ENCODE data around the gene SLC39A10. TPM values are rescaled to one million over a fixed set of nuclear protein-coding genes. Genes with fewer than 3 reads are reported as not detected.
"Not testable (repeated sequence)": the region's sequence is repeated elsewhere in the genome, so short reads cannot be mapped to it uniquely, and the experiment has no call there.

SLC39A10 gene
- total RNA-seq, 3 donors from 2014 or later, result 16.3 to 31.5 (median 25.8) TPM

DNA sequence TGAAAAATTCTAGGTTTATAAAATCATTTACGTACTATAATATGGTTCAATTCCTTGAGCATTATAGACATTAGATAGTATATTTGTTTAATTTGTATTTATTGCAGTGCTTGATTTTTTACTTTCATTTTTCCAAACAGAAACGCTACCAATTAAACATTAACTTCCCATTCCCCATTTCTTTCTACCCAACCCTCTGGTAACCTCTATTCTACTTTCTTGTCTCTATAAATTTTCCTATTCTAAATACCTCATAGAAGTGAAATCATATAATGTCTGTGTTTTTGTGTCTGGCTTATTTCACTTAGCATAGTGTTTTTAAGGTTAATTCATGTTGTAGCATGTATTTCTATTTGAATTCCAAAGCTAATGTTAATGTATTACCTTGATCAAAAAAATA, 11.6 kb upstream of the SLC39A10 start:
- Histone ChIP-seq H3K36me3 (no peaks in the 10 kb centered on the region), H3K27me3 (no peaks in the 10 kb centered on the region), H3K27ac (no peak overlapping the region), H3K9me3 (no peaks in the 10 kb centered on the region), H3K4me3 (no peak overlapping the region), H3K4me1 (peaks cover 0 to 5% of the 10 kb centered on the region in 2 donors)
- DNase-seq (ENCODE audit: low spot score in 2 of 2), result no peak
- intact Hi-C loops (cut with DNase I; ENCODE audit: low total_unique reads), result no loop called here
- TF ChIP-seq POLR2A (IDR thresholded peaks at IDR 0.05), result no peak
- no peak for TF ChIP-seq POLR2AphosphoS5 (IDR thresholded peaks at IDR 0.05)

DNA sequence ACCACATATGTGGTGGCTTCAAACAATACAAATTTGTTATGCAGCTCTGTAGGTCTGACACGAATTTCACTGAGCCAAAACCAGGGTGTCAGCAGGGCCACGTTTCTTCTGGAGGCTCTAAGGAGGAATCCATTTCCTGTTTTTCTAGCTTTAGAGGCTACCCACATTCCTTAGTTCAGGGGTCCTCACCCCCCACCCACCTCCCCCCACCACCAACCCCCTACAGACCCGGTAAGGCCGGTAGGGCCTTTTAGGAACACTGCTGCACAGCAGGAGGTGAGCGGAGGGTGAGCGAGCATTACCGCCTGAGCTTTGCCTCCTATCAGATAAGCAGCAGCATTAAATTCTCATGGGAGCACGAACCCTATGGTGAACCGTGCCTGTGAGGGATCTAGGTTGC, 10.6 kb upstream of the SLC39A10 start:
- intact Hi-C loops (cut with DNase I; ENCODE audit: low total_unique reads), result no loop called here
- no peak overlapping the region for H3K27ac ChIP-seq
- no peak for DNase-seq (ENCODE audit: low spot score in 2 of 2)
- H3K9me3 ChIP-seq, result no peaks in the 10 kb centered on the region
- TF ChIP-seq, protein P1, sequence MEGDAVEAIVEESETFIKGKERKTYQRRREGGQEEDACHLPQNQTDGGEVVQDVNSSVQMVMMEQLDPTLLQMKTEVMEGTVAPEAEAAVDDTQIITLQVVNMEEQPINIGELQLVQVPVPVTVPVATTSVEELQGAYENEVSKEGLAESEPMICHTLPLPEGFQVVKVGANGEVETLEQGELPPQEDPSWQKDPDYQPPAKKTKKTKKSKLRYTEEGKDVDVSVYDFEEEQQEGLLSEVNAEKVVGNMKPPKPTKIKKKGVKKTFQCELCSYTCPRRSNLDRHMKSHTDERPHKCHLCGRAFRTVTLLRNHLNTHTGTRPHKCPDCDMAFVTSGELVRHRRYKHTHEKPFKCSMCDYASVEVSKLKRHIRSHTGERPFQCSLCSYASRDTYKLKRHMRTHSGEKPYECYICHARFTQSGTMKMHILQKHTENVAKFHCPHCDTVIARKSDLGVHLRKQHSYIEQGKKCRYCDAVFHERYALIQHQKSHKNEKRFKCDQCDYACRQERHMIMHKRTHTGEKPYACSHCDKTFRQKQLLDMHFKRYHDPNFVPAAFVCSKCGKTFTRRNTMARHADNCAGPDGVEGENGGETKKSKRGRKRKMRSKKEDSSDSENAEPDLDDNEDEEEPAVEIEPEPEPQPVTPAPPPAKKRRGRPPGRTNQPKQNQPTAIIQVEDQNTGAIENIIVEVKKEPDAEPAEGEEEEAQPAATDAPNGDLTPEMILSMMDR (IDR thresholded peaks at IDR 0.05), result no peak
- no peak for TF ChIP-seq POLR2A (IDR thresholded peaks at IDR 0.05)
- no peak for TF ChIP-seq POLR2AphosphoS5 (IDR thresholded peaks at IDR 0.05)
- H3K36me3 ChIP-seq, result no peaks in the 10 kb centered on the region
- H3K4me1 ChIP-seq, result peaks cover 0 to 5% of the 10 kb centered on the region in 2 donors
- H3K4me3 ChIP-seq, result no peak overlapping the region
- H3K27me3 ChIP-seq, result no peaks in the 10 kb centered on the region

DNA sequence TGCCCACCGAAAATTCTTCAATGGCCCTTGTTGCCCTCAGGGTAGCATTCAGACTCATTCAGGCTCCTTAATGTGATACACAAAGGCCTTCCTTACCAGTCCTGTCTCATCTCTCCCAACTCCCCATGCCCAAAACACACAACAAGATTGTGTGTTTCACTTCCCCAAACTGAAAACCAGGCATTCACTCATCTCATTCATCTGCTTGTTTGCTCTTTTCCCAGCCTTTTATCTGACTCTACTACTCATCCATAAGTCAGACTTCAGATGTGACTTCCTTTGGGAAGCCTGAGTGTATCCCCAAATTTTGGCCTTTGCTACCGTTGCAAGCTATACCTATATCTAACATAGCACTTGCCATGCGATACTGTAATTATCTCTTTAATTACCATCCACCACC, 9.7 kb upstream of the SLC39A10 start:
- H3K36me3 ChIP-seq, result no peaks in the 10 kb centered on the region
- intact Hi-C loops (cut with DNase I; ENCODE audit: low total_unique reads), result no loop called here
- TF ChIP-seq, protein P1 (IDR thresholded peaks at IDR 0.05), result no peak
- TF ChIP-seq POLR2AphosphoS5 (IDR thresholded peaks at IDR 0.05), result no peak
- TF ChIP-seq POLR2A (IDR thresholded peaks at IDR 0.05), result no peak
- no peak overlapping the region for H3K27ac ChIP-seq
- H3K9me3 ChIP-seq, result no peaks in the 10 kb centered on the region
- H3K4me3 ChIP-seq, result no peak overlapping the region
- peaks cover 0 to 5% of the 10 kb centered on the region in 2 donors for H3K4me1 ChIP-seq
- no peak for DNase-seq (ENCODE audit: low spot score in 2 of 2)
- H3K27me3 ChIP-seq, result no peaks in the 10 kb centered on the region

DNA sequence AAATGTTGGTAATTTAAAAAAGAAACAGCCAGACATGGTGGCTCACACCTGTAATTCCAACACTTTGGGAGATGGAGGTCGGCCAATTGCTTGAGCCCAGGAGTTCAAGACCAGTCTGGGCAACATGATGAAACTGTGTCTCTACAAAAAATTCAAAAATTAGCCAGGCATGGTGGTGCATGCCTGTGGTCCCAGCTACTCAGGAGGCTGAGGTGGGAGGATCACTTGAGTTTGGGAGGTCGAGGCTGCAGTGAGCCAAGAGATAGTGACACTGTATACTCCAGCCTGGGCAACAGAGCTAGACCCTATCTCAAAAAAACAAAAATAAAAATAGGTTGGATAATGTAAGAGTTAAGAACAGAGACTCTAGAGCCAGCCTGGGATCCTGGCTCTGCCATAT, 8.7 kb upstream of the SLC39A10 start:
- H3K27ac ChIP-seq; H3K4me1 ChIP-seq; H3K4me3 ChIP-seq; DNase-seq (ENCODE audit: low spot score in 2 of 2); H3K27me3 ChIP-seq; H3K9me3 ChIP-seq; H3K36me3 ChIP-seq; intact Hi-C loops (cut with DNase I; ENCODE audit: low total_unique reads): not testable (repeated sequence)

DNA sequence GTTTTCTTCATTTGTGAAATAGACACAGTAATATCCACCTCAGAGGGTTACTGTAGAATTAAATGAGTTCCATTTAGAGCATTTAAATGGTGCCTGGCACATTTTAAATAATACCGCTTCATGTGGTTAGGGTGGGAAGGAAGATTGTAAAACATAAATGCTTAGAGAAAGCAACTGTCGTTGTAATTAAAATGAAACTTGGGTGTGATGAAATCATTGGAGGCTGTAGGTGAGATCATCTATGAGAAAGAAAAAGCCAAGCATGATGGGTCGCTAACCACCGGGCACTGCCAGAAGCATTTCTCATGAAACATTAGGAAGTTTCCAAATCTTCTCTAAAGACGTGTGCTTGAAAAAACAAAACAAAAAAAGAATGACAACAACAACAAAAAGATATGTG, 8.2 kb upstream of the SLC39A10 start:
- H3K27me3 ChIP-seq, result no peaks in the 10 kb centered on the region
- intact Hi-C loops (cut with DNase I; ENCODE audit: low total_unique reads), result no loop called here
- H3K4me3 ChIP-seq, result no peak overlapping the region
- DNase-seq (ENCODE audit: low spot score in 2 of 2), result no peak
- H3K27ac ChIP-seq, result no peak overlapping the region
- H3K36me3 ChIP-seq, result no peaks in the 10 kb centered on the region
- TF ChIP-seq POLR2AphosphoS5 (IDR thresholded peaks at IDR 0.05) (no peak), POLR2A (IDR thresholded peaks at IDR 0.05) (no peak)
- TF ChIP-seq, protein P1 (IDR thresholded peaks at IDR 0.05), result no peak
- no peaks in the 10 kb centered on the region for H3K9me3 ChIP-seq
- peaks cover 0 to 5% of the 10 kb centered on the region in 2 donors for H3K4me1 ChIP-seq

DNA sequence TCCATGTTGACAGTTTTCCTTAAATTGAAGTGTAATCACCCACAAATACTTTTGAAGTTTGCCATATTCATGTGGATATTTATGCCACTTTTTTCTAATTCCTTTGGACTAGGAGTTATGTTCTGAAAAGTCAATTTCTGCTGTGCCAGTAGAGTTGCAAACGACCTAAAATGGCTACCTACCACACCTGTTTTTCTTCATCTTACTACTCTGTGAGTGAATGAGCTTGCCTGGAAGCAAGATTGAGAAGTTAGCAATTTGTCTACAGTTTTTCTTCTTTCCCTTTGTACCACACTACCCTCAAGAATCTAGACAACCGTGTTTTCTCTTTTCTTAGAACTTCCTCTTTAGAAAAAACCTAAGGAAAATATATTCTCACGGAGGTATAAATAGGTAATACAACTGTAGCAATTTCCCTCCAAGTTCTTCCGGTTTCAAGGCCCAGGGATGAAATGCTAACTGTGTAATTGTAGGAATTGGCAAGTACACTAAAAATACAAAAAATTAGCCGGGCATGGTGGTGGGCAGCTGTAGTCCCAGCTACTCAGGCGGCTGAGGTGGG, 7.3 kb upstream of the SLC39A10 start:
- Histone ChIP-seq H3K9me3 (no peaks in the 10 kb centered on the region), H3K27ac (no peak overlapping the region), H3K4me1 (peaks cover 0 to 5% of the 10 kb centered on the region in 2 donors), H3K4me3 (no peak overlapping the region), H3K27me3 (no peaks in the 10 kb centered on the region), H3K36me3 (no peaks in the 10 kb centered on the region)
- no peak for DNase-seq (ENCODE audit: low spot score in 2 of 2)
- intact Hi-C loops (cut with DNase I; ENCODE audit: low total_unique reads), result no loop called here
- TF ChIP-seq POLR2AphosphoS5 (IDR thresholded peaks at IDR 0.05) (no peak), POLR2A (IDR thresholded peaks at IDR 0.05) (no peak)
- TF ChIP-seq, protein P1 (IDR thresholded peaks at IDR 0.05), result no peak
